Measurements from ENCODE around the gene CTSA.

CTSA gene

GRCh38 chr20:45918779-45919537 lies 27.8 kb downstream of the CTSA start:
- TF ChIP-seq TAF1 (IDR thresholded peaks at IDR 0.05; ENCODE audit: borderline replicate concordance, insufficient read depth, low read length) (no peak), REST (IDR thresholded peaks at IDR 0.05; ENCODE audit: insufficient read depth in 1 of 2, low read depth in 2 of 2, low read length in 2 of 2) (no peak), FOXP2 (optimal IDR thresholded peaks at IDR 0.05; ENCODE audit: borderline replicate concordance, extremely low read depth, extremely low read length, insufficient read depth) (no peak), SIN3A (IDR thresholded peaks at IDR 0.05; ENCODE audit: borderline replicate concordance, insufficient read depth, low read length) (no peak), POLR2AphosphoS5 (IDR thresholded peaks at IDR 0.05; ENCODE audit: low read depth, low read length) (no peak)

- TF ChIP-seq REST (IDR thresholded peaks at IDR 0.05; ENCODE audit: insufficient read depth in 1 of 2, low read depth in 2 of 2, low read length in 2 of 2) (no peak), TAF1 (IDR thresholded peaks at IDR 0.05; ENCODE audit: borderline replicate concordance, insufficient read depth, low read length) (no peak), POLR2AphosphoS5 (IDR thresholded peaks at IDR 0.05; ENCODE audit: low read depth, low read length) (no peak), FOXP2 (optimal IDR thresholded peaks at IDR 0.05; ENCODE audit: borderline replicate concordance, extremely low read depth, extremely low read length, insufficient read depth) (peak; percentile 98), SIN3A (IDR thresholded peaks at IDR 0.05; ENCODE audit: borderline replicate concordance, insufficient read depth, low read length) (no peak)
Observed at GRCh38 chr20:45919542-45920399, 28.6 kb downstream of the CTSA start.

GRCh38 chr20:45920462-45921336 lies 29.6 kb downstream of the CTSA start:
- no peak for TF ChIP-seq REST (IDR thresholded peaks at IDR 0.05; ENCODE audit: insufficient read depth in 1 of 2, low read depth in 2 of 2, low read length in 2 of 2)
- TF ChIP-seq POLR2AphosphoS5 (IDR thresholded peaks at IDR 0.05; ENCODE audit: low read depth, low read length) = no peak

GRCh38 chr20:45921337-45922189 lies 30.4 kb downstream of the CTSA start:
- no peak for TF ChIP-seq REST (IDR thresholded peaks at IDR 0.05; ENCODE audit: insufficient read depth in 1 of 2, low read depth in 2 of 2, low read length in 2 of 2)
- TF ChIP-seq FOXP2 (optimal IDR thresholded peaks at IDR 0.05; ENCODE audit: borderline replicate concordance, extremely low read depth, extremely low read length, insufficient read depth) = no peak
- no peak for TF ChIP-seq POLR2AphosphoS5 (IDR thresholded peaks at IDR 0.05; ENCODE audit: low read depth, low read length)
- no peak for TF ChIP-seq TAF1 (IDR thresholded peaks at IDR 0.05; ENCODE audit: borderline replicate concordance, insufficient read depth, low read length)
- TF ChIP-seq SIN3A (IDR thresholded peaks at IDR 0.05; ENCODE audit: borderline replicate concordance, insufficient read depth, low read length) = no peak

All from PFSK-1 (cell line).